HG03159 (cell line): ENCODE results near the gene KLHL3.

Source experiments
- ATAC-seq: cut with Tn5 transposase; IDR thresholded peaks from one replicate; pipeline ENCODE4 v1.9.1; 2021; ENCODE audit warnings: mild to moderate bottlenecking, moderate library complexity; ENCODE audit not compliant: unreplicated experiment

The KLHL3 gene

GRCh38 chr5:137635521-137635921 lies 100.4 kb downstream of the KLHL3 start:
- ATAC-seq, result no peak

DNA sequence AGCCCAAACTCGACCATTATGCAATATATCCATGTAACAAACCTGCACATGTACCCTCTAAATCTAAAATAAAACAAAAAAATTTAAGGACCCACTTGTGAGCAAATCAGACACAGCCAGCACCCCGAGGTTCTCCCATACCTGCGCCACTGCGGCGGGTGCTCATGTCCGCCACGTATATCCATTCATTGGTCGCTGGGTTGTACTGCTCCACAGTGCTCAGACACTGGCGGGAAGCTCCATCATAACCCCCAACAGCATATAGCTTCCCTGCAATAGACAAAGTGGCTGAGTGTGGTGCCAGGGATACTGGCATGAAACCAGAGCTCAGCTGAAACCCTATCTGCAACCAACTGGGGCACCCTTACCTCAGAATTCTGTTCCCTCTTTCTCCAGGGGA lies 102.0 kb downstream of the KLHL3 start:
- ATAC-seq, result no peak

- ATAC-seq, result no peak
Measured at GRCh38 chr5:137632716-137633115, 103.2 kb downstream of the KLHL3 start.

DNA sequence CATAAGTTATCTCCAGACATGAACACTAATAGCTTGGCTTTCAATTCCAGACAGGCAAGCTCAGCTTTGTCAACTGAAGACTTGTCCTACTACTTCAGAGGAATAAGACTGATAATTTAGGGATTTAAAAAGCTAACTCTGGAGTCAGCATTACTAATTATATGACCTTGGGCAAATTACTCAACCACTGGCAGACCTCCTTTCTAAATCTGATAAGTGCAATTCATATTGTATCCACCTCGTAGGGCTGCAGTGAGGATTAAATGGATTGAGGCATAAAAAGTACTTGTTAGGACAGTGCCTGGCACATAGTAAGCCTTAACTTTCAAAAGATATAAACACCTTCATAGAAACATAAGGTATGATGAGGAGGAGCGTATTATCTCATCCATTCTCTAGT lies 104.4 kb downstream of the KLHL3 start:
- no peak for ATAC-seq

DNA sequence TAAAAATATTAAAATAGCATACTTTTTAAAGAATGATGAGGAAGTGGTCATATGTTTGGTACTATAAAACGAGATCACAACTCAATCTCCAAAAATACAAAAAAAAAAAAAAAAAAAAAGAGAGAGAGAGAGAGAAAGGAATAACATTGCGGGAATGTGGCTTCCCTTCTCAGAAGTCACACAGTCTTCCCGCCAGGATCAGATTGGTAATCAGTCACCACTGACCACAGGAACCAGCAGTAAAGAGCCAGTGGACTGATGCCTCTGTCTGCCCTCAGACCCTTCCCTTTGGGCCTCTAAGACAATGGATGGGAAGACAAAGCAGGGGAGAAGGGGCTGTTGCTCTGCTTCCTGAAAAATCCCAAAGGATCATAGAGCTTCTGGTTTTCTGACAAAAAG lies 104.9 kb downstream of the KLHL3 start:
- ATAC-seq, result no peak

DNA sequence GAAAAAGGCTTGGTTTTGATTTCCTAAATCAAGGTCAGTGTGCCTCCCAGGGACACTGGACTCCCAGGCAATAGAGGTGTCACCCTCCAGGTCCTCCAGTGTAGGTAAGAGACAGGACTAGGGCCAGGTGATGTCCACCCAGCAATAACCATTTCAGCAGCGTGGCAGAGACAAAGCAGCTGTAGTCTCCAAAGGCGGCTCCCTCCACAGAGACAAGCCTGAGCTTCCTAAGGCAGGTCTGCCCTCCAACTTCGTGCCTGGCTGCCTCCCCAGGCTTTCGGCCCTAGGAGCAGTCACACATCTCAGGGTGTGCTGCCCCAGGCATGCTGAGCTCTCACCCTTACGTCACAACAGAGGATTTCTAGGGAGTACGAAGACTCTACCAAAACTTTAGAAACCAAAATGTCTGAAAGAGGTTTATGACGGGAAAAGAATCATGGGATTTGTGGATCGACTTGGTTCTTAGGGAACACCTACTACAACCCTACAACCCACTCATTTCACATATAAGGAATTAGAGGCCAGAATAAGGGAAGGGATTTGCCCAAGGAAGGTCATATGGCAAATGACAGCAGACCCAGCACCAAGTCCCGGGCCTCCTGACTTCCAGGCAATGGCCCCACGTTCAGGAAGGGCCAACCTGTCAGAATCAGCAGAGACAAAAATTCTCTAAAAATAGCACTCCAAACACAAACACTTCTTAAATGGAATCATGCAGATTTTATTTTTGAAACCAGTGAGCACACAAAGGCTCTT lies 105.5 kb downstream of the KLHL3 start:
- no peak for ATAC-seq

GRCh38 chr5:137629646-137630045 lies 106.2 kb downstream of the KLHL3 start:
- ATAC-seq, result no peak

DNA sequence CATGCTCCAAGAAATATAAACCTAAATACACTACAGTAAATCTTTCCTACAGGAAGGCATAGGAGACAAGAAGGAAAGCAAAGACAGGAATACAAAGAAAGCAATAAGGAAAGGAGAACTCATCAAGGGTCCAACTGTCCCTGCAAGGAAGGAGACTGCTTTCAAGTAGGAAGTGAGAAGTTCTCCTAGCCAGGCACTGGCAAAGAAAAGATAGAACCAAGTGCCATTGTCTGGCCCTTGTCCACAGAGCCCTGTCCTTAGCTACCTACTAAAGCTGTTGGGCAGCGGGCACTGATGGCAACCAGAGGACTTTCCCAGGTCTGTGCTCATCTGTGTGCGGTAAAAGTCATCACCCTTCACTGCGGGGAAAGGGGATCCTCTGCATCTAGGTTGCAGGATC lies 108.2 kb downstream of the KLHL3 start:
- ATAC-seq, result no peak

- no peak for ATAC-seq
Measured at GRCh38 chr5:137627293-137627692, 108.6 kb downstream of the KLHL3 start.

GRCh38 chr5:137624786-137625349 lies 111.0 kb downstream of the KLHL3 start:
- no peak for ATAC-seq

DNA sequence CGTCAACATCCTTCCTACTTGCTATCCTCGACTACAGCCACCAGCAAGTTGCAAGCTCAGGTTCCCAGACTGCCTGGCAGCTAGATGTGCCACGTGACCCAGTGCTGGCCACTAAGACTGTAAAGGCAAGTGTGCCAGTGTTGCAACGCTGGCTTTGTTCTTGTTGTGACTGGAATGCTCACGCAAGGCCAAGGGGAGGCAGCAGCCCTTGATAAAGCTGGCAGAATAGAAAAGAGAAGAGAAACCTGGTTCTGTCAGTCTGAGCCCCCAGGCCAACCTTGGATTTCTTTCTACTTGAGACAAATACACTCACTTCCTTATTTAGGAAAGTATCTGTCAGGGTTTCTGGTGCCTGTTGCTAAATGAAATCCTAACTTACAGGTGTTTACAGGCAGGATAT lies 113.0 kb downstream of the KLHL3 start:
- ATAC-seq, result peak; percentile 70

DNA sequence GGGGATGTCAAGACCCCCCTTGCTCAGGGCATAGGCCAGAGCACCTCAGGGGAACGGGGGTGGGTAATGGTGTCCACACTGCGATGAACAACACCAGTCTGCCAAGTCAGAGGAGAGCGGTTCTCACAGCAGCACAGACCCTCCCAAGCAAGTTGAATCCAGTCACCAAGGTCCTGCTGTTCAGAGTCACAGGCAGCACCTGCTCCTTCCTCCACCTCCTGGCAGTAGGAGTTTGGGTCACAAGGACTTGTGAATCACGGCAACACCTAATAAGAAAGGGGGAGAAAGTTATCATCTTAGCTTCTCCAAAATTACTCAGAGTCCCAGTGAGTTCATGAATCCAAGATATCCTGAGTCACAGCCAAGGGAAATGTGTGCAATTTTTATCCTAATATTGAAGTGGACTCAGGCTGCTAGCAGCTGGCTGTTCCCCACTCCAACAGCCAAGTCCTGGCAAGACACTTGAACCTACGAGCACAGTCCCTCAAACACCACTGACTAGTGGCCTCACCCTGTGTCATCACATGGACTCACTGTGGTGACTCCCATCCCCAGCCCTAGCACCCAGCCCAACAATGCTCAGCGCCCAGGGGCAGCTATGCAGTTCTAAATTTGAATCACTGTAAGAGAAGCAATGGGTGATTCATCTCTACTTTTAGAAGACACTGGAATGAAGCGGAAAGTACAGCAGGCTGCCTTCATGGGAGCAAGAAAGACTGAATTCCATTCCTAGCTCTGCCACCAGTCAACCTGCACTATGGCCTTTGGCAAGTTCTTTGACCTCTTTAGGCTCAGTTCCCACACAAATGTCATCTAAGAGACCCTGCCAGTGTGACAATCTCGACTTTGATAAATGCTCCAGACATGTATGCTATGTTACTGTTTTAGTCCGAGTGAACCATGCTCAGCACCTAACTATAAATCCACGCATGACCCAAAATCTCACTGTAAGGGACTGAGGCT lies 113.7 kb downstream of the KLHL3 start:
- ATAC-seq, result no peak

DNA sequence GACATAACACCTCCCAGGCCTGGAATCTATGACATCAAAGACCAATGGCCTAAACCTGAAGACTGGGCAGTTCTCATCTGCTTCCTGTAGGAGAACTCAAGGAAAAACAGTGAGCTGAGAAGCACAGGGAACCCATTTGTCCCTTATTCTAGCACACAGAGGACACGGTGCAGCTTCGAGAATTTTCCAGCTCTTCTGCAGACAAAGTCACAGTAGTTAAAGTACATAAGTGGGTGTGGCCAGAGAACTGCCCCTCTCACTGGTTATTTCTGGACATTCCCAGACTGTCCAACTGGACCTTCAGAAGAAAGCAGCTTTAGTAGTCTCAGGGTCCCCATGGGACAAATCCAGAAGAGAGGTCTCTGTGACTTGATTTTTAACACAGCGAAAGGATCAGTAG lies 114.6 kb downstream of the KLHL3 start:
- ATAC-seq, result no peak

DNA sequence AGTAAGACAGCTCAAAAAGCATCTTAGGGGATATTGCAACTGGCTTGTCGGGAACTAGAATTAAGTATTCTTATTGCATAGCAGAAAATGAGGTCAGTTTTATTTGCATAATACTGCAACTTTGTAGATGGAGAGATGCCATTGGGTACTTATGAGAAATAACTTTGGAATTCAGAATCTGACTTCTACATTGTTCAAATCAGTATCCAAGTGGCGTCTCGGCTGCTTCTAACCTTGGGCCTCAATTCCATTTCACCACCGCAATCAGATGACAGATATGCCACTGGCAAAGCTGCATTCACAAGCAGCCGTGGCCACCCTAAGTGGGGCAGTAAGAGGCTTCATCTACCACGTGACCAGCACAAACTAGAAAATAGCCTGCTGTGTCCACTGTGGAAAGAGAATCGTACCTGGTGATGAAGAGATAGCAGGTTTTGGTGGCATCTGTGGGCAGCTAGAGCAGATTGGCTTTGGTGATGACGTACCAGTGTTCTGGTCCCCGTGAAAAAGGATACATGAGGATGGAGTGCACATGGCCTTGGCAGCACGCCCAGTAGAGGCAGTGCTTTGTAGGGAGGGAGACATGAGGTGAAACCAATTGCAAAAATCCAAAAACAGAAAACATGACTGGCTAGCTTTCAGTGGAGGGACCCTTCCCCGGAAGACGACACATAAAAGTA lies 116.6 kb downstream of the KLHL3 start:
- ATAC-seq, result no peak

- ATAC-seq, result no peak
Measured at GRCh38 chr5:137618476-137618875, 117.4 kb downstream of the KLHL3 start.

- ATAC-seq, result no peak
Measured at GRCh38 chr5:137617528-137618205, 118.2 kb downstream of the KLHL3 start.

DNA sequence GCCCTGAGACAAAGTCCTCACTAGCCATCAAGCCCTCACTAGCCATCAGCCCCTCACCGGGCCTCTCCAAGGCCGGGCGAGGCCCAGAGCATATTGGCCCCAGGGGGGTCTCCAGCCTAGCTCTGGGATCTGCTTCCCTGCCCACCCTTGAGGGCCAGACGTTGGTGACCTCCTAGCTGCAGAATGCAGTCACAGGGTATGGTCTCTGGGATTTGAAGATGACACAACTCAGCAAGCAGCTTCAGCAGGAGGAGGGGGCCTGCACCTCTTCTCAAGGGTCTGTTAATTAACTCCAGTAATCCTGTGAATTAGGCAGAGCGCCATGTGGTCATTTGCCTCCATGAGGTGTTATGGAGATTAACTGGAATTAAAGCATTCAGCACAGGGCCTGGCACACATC lies 119.8 kb downstream of the KLHL3 start:
- no peak for ATAC-seq

GRCh38 chr5:137615171-137615775 lies 120.6 kb downstream of the KLHL3 start:
- ATAC-seq, result no peak

DNA sequence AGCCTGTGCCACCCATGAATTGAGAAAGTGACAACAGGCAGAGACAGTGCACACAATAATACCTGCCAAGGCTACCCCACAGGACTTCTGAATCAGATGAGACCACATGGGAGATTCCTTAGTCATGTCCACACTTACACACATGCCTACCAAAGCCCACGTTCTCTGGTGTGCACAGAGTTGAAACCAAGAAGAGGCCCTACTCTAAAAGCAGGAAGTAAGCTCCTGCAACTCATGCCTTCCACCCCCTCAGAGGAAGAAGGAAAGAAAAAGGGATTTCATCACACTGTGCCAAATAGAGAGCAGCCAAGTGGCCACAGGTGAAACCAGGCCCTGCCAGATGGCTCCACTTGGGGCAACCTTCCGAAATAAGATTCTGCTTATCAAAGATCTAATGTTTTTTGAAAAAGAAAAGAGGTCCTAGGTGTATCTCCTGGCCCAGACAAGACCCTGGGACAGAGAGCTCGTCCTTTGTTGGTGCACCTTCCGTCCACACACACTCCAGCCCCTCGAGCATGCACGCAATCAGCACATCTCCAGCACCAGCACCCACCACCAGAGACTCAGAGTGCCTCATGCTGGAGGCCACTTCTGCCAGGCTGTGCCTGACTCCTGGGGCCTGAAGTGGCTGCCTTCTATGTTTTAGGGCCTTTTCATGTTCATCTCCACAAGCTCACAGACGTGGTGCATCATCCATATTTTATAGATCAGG lies 122.2 kb downstream of the KLHL3 start:
- no peak for ATAC-seq

DNA sequence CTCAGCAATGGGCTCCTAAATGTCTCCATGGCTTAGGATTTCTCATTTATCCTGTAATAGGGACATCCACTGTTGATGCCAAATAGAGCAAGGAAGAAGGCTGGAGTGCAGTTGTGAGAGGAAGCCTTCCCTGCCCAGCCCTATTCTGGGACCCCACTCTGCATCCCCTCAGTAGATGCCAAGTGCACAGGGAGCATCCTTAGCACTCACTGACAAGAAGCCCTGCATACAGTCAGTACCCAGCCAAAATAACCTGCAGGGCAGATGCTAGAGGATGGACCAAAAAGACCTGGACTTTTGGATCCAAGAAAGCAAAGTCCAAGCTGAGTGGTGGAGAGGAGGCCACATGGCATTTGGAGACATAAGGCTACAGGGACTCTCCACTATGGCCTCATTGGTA lies 123.3 kb downstream of the KLHL3 start:
- no peak for ATAC-seq
